Activated CD4-positive, alpha-beta T cell treated with anti-CD3 and anti-CD28 coated beads for 1 hour (primary cell): ENCODE data around the gene CXCL12.

Experiments used
- DNase-seq: peaks from one replicate; pipeline ENCODE4 v3.0.0-alpha.2; 2020

The CXCL12 gene

GRCh38 chr10:44327461-44327860, 57.4 kb downstream of the CXCL12 start:
- DNase-seq: no peak
